Type B pancreatic cell (in vitro differentiated cells): ENCODE results near the gene KCNAB1. TPM values are rescaled to one million over a fixed set of nuclear protein-coding genes. Genes with fewer than 3 reads are reported as not detected.

Source experiments
- DNase-seq: peaks from one replicate; pipeline ENCODE4 v3.0.0; 2021; ENCODE audit warnings: mixed read lengths; ENCODE audit not compliant: unreplicated experiment; ENCODE audit errors: extremely low spot score
- H3K27ac Mint-ChIP-seq: 2 replicates; pipeline ENCODE4 v1.8.0; 2021; ENCODE audit warnings: mild to moderate bottlenecking, mixed read lengths
- H3K27me3 Mint-ChIP-seq: 2 replicates; pipeline ENCODE4 v1.8.0; 2021; ENCODE audit warnings: mixed read lengths
- H3K36me3 Mint-ChIP-seq: 2 replicates; pipeline ENCODE4 v1.8.0; 2021; ENCODE audit warnings: mixed read lengths
- H3K4me1 Mint-ChIP-seq: one replicate; pipeline ENCODE4 v1.8.0; 2021; ENCODE audit warnings: mixed read lengths; ENCODE audit not compliant: unreplicated experiment
- H3K4me3 Mint-ChIP-seq: 2 replicates; pipeline ENCODE4 v1.8.0; 2021; ENCODE audit warnings: mild to moderate bottlenecking, mixed read lengths
- H3K9me3 Mint-ChIP-seq: 2 replicates; pipeline ENCODE4 v1.8.0; 2021; ENCODE audit warnings: mixed read lengths
- CTCF ChIP-seq: fragments of 200-600 bp; sonication (generic); conservative IDR thresholded peaks from 2 replicates; pipeline ENCODE4 v1.5.0; 2021; ENCODE audit warnings: antibody characterized with exemption, mild to moderate bottlenecking
- total RNA-seq: library from RNA; stranded (reverse); gene quantifications from 2 replicates; pipeline ENCODE4 v1.2.1, GENCODE V29; 2021; ENCODE audit warnings: low replicate concordance

The KCNAB1 gene
- total RNA-seq, 1 donor from 2014 or later = 6.1 TPM

DNA sequence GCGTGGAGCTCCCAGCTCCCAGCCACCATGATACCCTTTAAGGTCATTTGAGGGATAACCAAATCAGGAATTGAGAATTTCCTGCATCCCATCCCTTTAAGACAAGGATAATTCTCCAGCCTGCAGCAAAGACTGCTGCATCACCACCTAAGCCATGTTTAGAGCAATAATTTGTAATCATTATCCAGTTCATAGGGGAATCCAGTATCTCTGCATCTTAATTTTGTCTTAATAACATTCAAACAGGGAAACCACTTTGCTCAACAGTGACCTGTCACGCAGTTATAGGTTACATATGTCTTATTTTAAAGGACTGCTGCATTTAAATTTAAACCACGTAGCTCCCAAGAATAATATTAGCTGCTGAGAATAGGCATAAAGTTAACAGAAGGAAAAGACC lies 246.2 kb downstream of the KCNAB1 start:
- peaks cover 3% of the 10 kb centered on the region for H3K27me3 Mint-ChIP-seq
- TF ChIP-seq CTCF = no peak
- no peak overlapping the region for H3K4me3 Mint-ChIP-seq
- H3K4me1 Mint-ChIP-seq = peaks cover 14% of the 10 kb centered on the region
- no peaks in the 10 kb centered on the region for H3K36me3 Mint-ChIP-seq
- DNase-seq = no peak
- no peak overlapping the region for H3K27ac Mint-ChIP-seq
- no peaks in the 10 kb centered on the region for H3K9me3 Mint-ChIP-seq

- no peaks in the 10 kb centered on the region for H3K36me3 Mint-ChIP-seq
- no peaks in the 10 kb centered on the region for H3K9me3 Mint-ChIP-seq
- peaks cover 3% of the 10 kb centered on the region for H3K27me3 Mint-ChIP-seq
- no peak for DNase-seq
- no peak for TF ChIP-seq CTCF
- peaks cover 20% of the 10 kb centered on the region for H3K4me1 Mint-ChIP-seq
- H3K27ac Mint-ChIP-seq = no peak overlapping the region
- H3K4me3 Mint-ChIP-seq = no peak overlapping the region
Observed at GRCh38 chr3:156368189-156368588, 247.8 kb downstream of the KCNAB1 start.

DNA sequence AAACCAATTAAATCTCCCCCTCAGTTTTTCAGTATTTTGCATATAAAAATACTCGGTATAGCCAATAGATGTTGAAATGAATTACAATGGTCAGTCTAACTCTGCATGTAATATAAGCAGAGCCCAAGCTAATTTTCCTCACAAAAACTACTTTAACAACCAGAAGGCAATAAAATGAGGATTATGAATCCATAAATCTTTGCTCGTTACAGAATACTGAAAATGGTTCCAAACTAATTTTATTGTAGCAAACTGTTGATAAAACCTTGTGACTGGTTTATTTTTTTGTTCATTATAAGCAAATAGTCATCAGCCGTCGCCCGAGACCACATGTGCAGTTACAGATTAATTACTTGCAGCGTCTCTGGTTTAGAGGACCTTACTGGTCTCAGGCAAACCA lies 251.3 kb downstream of the KCNAB1 start:
- no peak for TF ChIP-seq CTCF
- H3K27me3 Mint-ChIP-seq = peaks cover 3% of the 10 kb centered on the region
- H3K9me3 Mint-ChIP-seq = no peaks in the 10 kb centered on the region
- H3K4me3 Mint-ChIP-seq = no peak overlapping the region
- H3K4me1 Mint-ChIP-seq = peaks cover 13% of the 10 kb centered on the region
- DNase-seq = no peak
- H3K36me3 Mint-ChIP-seq = no peaks in the 10 kb centered on the region
- H3K27ac Mint-ChIP-seq = no peak overlapping the region

GRCh38 chr3:156373095-156373494 lies 252.7 kb downstream of the KCNAB1 start:
- Mint-ChIP-seq H3K9me3 (peaks cover 5% of the 10 kb centered on the region), H3K36me3 (no peaks in the 10 kb centered on the region), H3K27me3 (peaks cover 6% of the 10 kb centered on the region), H3K4me3 (no peak overlapping the region), H3K4me1 (peaks cover 7% of the 10 kb centered on the region), H3K27ac (no peak overlapping the region)
- no peak for DNase-seq
- no peak for TF ChIP-seq CTCF

DNA sequence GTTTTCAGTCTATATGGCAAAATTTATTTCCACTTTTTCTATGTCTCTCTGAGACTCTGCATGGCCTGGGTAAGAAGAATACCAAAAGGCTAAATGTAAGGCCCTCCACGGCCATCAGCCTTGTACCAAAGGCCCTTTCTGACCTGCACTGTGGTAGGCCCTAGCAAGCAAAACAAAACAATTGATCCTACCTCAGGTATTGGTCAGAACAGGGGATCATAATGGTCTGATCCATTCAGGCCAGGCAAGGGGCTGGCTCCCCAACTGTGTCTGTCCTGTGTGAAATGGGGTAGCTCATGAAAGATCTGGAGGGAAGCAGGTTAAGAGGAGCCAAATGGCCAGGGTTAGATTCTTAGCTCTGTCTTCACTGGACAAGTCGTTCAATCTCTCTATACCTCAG lies 253.3 kb downstream of the KCNAB1 start:
- no peaks in the 10 kb centered on the region for H3K36me3 Mint-ChIP-seq
- H3K4me1 Mint-ChIP-seq = peaks cover 7% of the 10 kb centered on the region
- H3K4me3 Mint-ChIP-seq = no peak overlapping the region
- DNase-seq = no peak
- H3K27ac Mint-ChIP-seq = no peak overlapping the region
- H3K27me3 Mint-ChIP-seq = peaks cover 6% of the 10 kb centered on the region
- peaks cover 5% of the 10 kb centered on the region for H3K9me3 Mint-ChIP-seq
- TF ChIP-seq CTCF = no peak

DNA sequence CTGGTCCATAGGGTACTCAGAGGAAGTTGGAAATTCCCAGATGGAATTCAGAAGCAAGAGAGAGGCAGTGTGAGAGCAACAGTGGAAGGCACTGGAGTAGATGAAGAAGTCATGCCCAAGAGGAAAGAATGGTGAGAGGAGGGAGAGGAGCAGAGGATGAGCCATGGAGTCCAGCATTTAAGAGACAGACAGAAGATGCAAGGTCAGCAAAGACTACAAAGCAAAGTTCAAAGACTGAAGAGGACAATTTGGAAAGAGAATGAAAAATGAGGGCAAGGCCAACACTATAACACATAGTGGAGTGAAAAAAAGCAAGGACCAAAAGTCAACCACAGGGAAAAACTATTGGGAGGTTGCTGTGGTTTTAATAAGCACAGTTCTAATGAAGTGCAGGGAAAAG lies 255.8 kb downstream of the KCNAB1 start:
- Mint-ChIP-seq H3K4me1 (peaks cover 7% of the 10 kb centered on the region), H3K9me3 (peaks cover 5% of the 10 kb centered on the region), H3K36me3 (no peaks in the 10 kb centered on the region), H3K27me3 (peaks cover 5% of the 10 kb centered on the region), H3K27ac (no peak overlapping the region), H3K4me3 (no peak overlapping the region)
- DNase-seq = no peak
- TF ChIP-seq CTCF = no peak
